SH-SY5Y (cell line): Measurements from ENCODE around the gene KLHL29.

Experiments
- GATA2 ChIP-seq: IDR thresholded peaks from 2 replicates; pipeline ENCODE4 v1.6.1; 2011; ENCODE audit warnings: mild to moderate bottlenecking, low read depth, low read length
- GATA3 ChIP-seq: IDR thresholded peaks from 2 replicates; pipeline ENCODE4 v1.6.1; 2011; ENCODE audit warnings: low read depth, mild to moderate bottlenecking, low read length, moderate library complexity

DNA sequence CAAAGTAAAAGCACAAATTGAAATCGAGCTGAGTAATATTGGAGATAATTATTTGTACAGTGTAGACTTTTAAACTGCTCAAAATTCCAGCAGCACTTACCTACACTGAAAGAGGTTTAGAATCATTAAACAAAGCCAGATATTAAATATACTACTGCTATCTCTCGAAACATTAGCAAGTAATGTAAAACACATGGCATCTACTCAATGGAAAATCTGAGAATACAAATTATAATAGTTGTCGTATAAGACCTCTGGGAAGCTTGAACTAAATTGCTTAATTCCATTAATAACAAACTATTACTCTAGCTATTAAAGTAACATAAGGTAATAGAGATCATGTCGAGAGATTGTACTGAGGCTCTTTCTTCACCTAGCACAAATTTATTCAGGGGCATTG, 108.9 kb downstream of the KLHL29 start:
- TF ChIP-seq GATA2 (no peak), GATA3 (no peak)
